ENCODE data around the gene PDCD1LG2. TPM values are rescaled to one million over a fixed set of nuclear protein-coding genes. Genes with fewer than 3 reads are reported as not detected.

Gene PDCD1LG2
- total RNA-seq, 1 donor from 2014 or later = 3.2 TPM

- TF ChIP-seq CTCF (IDR thresholded peaks at IDR 0.05; ENCODE audit: insufficient read depth, low read length, poor library complexity, severe bottlenecking) = no peak
- Histone ChIP-seq H3K36me3 (ENCODE audit: control insufficient read depth, insufficient read depth, low read length) (no peaks in the 10 kb centered on the region), H3K27me3 (ENCODE audit: control insufficient read depth, insufficient read depth, low read length) (no peaks in the 10 kb centered on the region), H3K4me3 (ENCODE audit: low read depth, low read length) (no peak overlapping the region)
- no peak for DNase-seq (ENCODE audit: low read depth)
Measured at GRCh38 chr9:5614192-5614591, 103.9 kb downstream of the PDCD1LG2 start.

GRCh38 chr9:5614985-5615384 is 104.7 kb downstream of the PDCD1LG2 start:
- Histone ChIP-seq H3K4me3 (ENCODE audit: low read depth, low read length) (no peak overlapping the region), H3K27me3 (ENCODE audit: control insufficient read depth, insufficient read depth, low read length) (no peaks in the 10 kb centered on the region), H3K36me3 (ENCODE audit: control insufficient read depth, insufficient read depth, low read length) (no peaks in the 10 kb centered on the region)
- no peak for TF ChIP-seq CTCF (IDR thresholded peaks at IDR 0.05; ENCODE audit: insufficient read depth, low read length, poor library complexity, severe bottlenecking)
- no peak for DNase-seq (ENCODE audit: low read depth)

GRCh38 chr9:5617749-5618148 is 107.4 kb downstream of the PDCD1LG2 start:
- H3K4me3 ChIP-seq (ENCODE audit: low read depth, low read length) = no peak overlapping the region
- no peaks in the 10 kb centered on the region for H3K27me3 ChIP-seq (ENCODE audit: control insufficient read depth, insufficient read depth, low read length)
- TF ChIP-seq CTCF (IDR thresholded peaks at IDR 0.05; ENCODE audit: insufficient read depth, low read length, poor library complexity, severe bottlenecking) = no peak
- DNase-seq (ENCODE audit: low read depth) = no peak
- H3K36me3 ChIP-seq (ENCODE audit: control insufficient read depth, insufficient read depth, low read length) = no peaks in the 10 kb centered on the region

- TF ChIP-seq CTCF (IDR thresholded peaks at IDR 0.05; ENCODE audit: insufficient read depth, low read length, poor library complexity, severe bottlenecking) = no peak
- H3K36me3 ChIP-seq (ENCODE audit: control insufficient read depth, insufficient read depth, low read length) = no peaks in the 10 kb centered on the region
- H3K27me3 ChIP-seq (ENCODE audit: control insufficient read depth, insufficient read depth, low read length) = no peaks in the 10 kb centered on the region
- no peak overlapping the region for H3K4me3 ChIP-seq (ENCODE audit: low read depth, low read length)
- DNase-seq (ENCODE audit: low read depth) = no peak
Measured at GRCh38 chr9:5620494-5620893, 110.2 kb downstream of the PDCD1LG2 start.

Other genes starting within 250 kb of the PDCD1LG2 start
- gene RLN2, start 205.8 kb upstream of the PDCD1LG2 start, total RNA-seq = 1.0 and 2.5 TPM in 2 replicates
- 0.27 TPM in 1 of 2 replicates, not detected in the other for gene RLN1, start 170.7 kb upstream of the PDCD1LG2 start, total RNA-seq
- 28.5 and 39.2 TPM in 2 replicates for gene PLGRKT, start 72.6 kb upstream of the PDCD1LG2 start, total RNA-seq
- 6.6 and 7.7 TPM in 2 replicates for gene CD274, start 60.0 kb upstream of the PDCD1LG2 start, total RNA-seq
- gene RIC1, start 118.6 kb downstream of the PDCD1LG2 start, total RNA-seq = 15.7 and 16.8 TPM in 2 replicates

Data from kidney epithelial cell (primary cell).